ENCODE results near the gene EHMT1.

Gene EHMT1

GRCh38 chr9:137745541-137745991 lies 126.8 kb downstream of the EHMT1 start:
- DNase-seq = peak; percentile 21

- no peak for DNase-seq
Measured at GRCh38 chr9:137748311-137748710, 129.5 kb downstream of the EHMT1 start.

- no peak for DNase-seq
Measured at GRCh38 chr9:137748741-137749140, 129.9 kb downstream of the EHMT1 start.

- DNase-seq = no peak
Measured at GRCh38 chr9:137749511-137749910, 130.7 kb downstream of the EHMT1 start.

GRCh38 chr9:137750007-137750406 lies 131.2 kb downstream of the EHMT1 start:
- no peak for DNase-seq

GRCh38 chr9:137750566-137750965 lies 131.8 kb downstream of the EHMT1 start:
- no peak for DNase-seq

- no peak for DNase-seq
Measured at GRCh38 chr9:137751616-137752015, 132.8 kb downstream of the EHMT1 start.

GRCh38 chr9:137752426-137752825 lies 133.6 kb downstream of the EHMT1 start:
- DNase-seq = no peak

GRCh38 chr9:137753192-137753765 lies 134.5 kb downstream of the EHMT1 start:
- DNase-seq = no peak

GRCh38 chr9:137755261-137755927 lies 136.6 kb downstream of the EHMT1 start:
- no peak for DNase-seq

GRCh38 chr9:137756045-137756744 lies 137.4 kb downstream of the EHMT1 start:
- DNase-seq = no peak

GRCh38 chr9:137757139-137757538 lies 138.3 kb downstream of the EHMT1 start:
- no peak for DNase-seq

- peak; percentile 35 for DNase-seq
Measured at GRCh38 chr9:137757613-137758029, 138.8 kb downstream of the EHMT1 start.

GRCh38 chr9:137758067-137758466 lies 139.3 kb downstream of the EHMT1 start:
- DNase-seq = no peak

GRCh38 chr9:137759117-137759516 lies 140.3 kb downstream of the EHMT1 start:
- DNase-seq = no peak

- DNase-seq = no peak
Measured at GRCh38 chr9:137759649-137760321, 141.0 kb downstream of the EHMT1 start.

- DNase-seq = no peak
Measured at GRCh38 chr9:137760426-137760825, 141.6 kb downstream of the EHMT1 start.

- no peak for DNase-seq
Measured at GRCh38 chr9:137761032-137761431, 142.2 kb downstream of the EHMT1 start.

GRCh38 chr9:137761793-137762192 lies 143.0 kb downstream of the EHMT1 start:
- no peak for DNase-seq

- no peak for DNase-seq
Measured at GRCh38 chr9:137762414-137763061, 143.7 kb downstream of the EHMT1 start.

GRCh38 chr9:137763271-137763955 lies 144.6 kb downstream of the EHMT1 start:
- no peak for DNase-seq

- no peak for DNase-seq
Measured at GRCh38 chr9:137764171-137764671, 145.4 kb downstream of the EHMT1 start.
